A673 (cell line): ENCODE measurements around the gene TMEM167A. TPM values are rescaled to one million over a fixed set of nuclear protein-coding genes. Genes with fewer than 3 reads are reported as not detected.

ENCODE experiments used
- BruUV-seq: library from RNA; stranded (reverse); fragments of 400-500 nt; replicated peaks from 2 replicates; lab custom pipeline; 2021; lab: Mats Ljungman, UMichigan
- CTCF ChIA-PET: fragments of 300-600 bp; sonication (Branson Sonifier 250); formaldehyde crosslinking; loops from one replicate; lab custom pipeline; 2022; ENCODE audit warnings: antibody characterized with exemption; lab: Charles Lee
- POLR2A ChIA-PET: fragments of 300-600 bp; sonication (Branson Sonifier 250); formaldehyde crosslinking; loops from one replicate; lab custom pipeline; 2022; ENCODE audit warnings: antibody characterized with exemption; ENCODE audit not compliant: low non-redundant PET; lab: Charles Lee
- DNase-seq: peaks from one replicate; pipeline ENCODE4 v3.0.0-alpha.2; 2015; ENCODE audit warnings: low spot score
- H3K27ac ChIP-seq: fragments of 200-600 bp; sonication (generic); 2 replicates; pipeline ENCODE4 v1.5.1; 2016; ENCODE audit warnings: mixed run types, low read depth, mild to moderate bottlenecking, mixed read lengths, antibody characterized with exemption, low read length; ENCODE audit not compliant: poor library complexity, severe bottlenecking
- H3K27me3 ChIP-seq: fragments of 200-600 bp; sonication (generic); replicated peaks from 2 replicates; pipeline ENCODE4 v1.6.1; 2017; ENCODE audit warnings: mixed run types, low read depth, mild to moderate bottlenecking, mixed read lengths, antibody characterized with exemption, low read length; ENCODE audit not compliant: insufficient read depth, poor library complexity
- H3K36me3 ChIP-seq: fragments of 200-600 bp; sonication (generic); 2 replicates; pipeline ENCODE4 v1.6.1; 2016; ENCODE audit warnings: mixed run types, mild to moderate bottlenecking, mixed read lengths, antibody characterized with exemption, low read length; ENCODE audit not compliant: insufficient read depth, poor library complexity, severe bottlenecking
- H3K4me1 ChIP-seq: fragments of 200-600 bp; sonication (generic); 2 replicates; pipeline ENCODE4 v1.6.1; 2017; ENCODE audit warnings: mixed run types, mild to moderate bottlenecking, mixed read lengths, antibody characterized with exemption, low read length; ENCODE audit not compliant: insufficient read depth, poor library complexity, severe bottlenecking
- H3K4me3 ChIP-seq: fragments of 200-600 bp; sonication (generic); 2 replicates; pipeline ENCODE4 v1.5.1; 2016; ENCODE audit warnings: low read depth, mixed run types, mild to moderate bottlenecking, mixed read lengths, low read length; ENCODE audit not compliant: poor library complexity, severe bottlenecking
- H3K9me3 ChIP-seq: fragments of 200-600 bp; sonication (generic); 2 replicates; pipeline ENCODE4 v1.6.1; 2016; ENCODE audit warnings: mixed run types, low read depth, mild to moderate bottlenecking, mixed read lengths, antibody characterized with exemption, low read length; ENCODE audit not compliant: poor library complexity, severe bottlenecking
- EZH2 ChIP-seq: fragments of 200-600 bp; sonication (generic); IDR thresholded peaks from 2 replicates; pipeline ENCODE4 v1.6.1; 2017; ENCODE audit warnings: borderline replicate concordance, low read depth, mild to moderate bottlenecking, mixed read lengths, antibody characterized with exemption, low read length; ENCODE audit not compliant: poor library complexity, severe bottlenecking
- intact Hi-C: fragments of 100-400 bp; cut with micrococcal nuclease; formaldehyde crosslinking; loops from one replicate; pipeline ENCODE4 v1.10.0; 2022; ENCODE audit not compliant: unreplicated experiment
- total RNA-seq: library from RNA; stranded (reverse); gene quantifications from 2 replicates; pipeline ENCODE4 v1.2.3, GENCODE V29; 2021
- TF ChIP-seq, protein P1 (sequence below): fragments of 300-800, 200-600 bp; sonication (generic); conservative IDR thresholded peaks from 2 replicates; pipeline ENCODE4 v1.5.1; 2017; ENCODE audit warnings: low read depth, mild to moderate bottlenecking, antibody characterized with exemption, low read length, moderate library complexity, mixed read lengths

Gene TMEM167A
- total RNA-seq, 1 experiment from 2014 or later, result 90.5 TPM

- H3K27me3 ChIP-seq, result no peaks in the 10 kb centered on the region
- POLR2A ChIA-PET, result no interaction called here
- TF ChIP-seq, protein P1, sequence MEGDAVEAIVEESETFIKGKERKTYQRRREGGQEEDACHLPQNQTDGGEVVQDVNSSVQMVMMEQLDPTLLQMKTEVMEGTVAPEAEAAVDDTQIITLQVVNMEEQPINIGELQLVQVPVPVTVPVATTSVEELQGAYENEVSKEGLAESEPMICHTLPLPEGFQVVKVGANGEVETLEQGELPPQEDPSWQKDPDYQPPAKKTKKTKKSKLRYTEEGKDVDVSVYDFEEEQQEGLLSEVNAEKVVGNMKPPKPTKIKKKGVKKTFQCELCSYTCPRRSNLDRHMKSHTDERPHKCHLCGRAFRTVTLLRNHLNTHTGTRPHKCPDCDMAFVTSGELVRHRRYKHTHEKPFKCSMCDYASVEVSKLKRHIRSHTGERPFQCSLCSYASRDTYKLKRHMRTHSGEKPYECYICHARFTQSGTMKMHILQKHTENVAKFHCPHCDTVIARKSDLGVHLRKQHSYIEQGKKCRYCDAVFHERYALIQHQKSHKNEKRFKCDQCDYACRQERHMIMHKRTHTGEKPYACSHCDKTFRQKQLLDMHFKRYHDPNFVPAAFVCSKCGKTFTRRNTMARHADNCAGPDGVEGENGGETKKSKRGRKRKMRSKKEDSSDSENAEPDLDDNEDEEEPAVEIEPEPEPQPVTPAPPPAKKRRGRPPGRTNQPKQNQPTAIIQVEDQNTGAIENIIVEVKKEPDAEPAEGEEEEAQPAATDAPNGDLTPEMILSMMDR, result no peak
- TF ChIP-seq EZH2, result no peak
- DNase-seq, result no peak
- CTCF ChIA-PET, result no interaction called here
- no TSS peak for BruUV-seq
- intact Hi-C loops, result no loop called here
- no peaks in the 10 kb centered on the region for H3K36me3 ChIP-seq
- H3K9me3 ChIP-seq, result peaks cover 13% of the 10 kb centered on the region
- peaks cover 12% of the 10 kb centered on the region for H3K4me1 ChIP-seq
- no peak overlapping the region for H3K27ac ChIP-seq
- no peak overlapping the region for H3K4me3 ChIP-seq
Observed at GRCh38 chr5:83093692-83094091, 16.5 kb upstream of the TMEM167A start.

- CTCF ChIA-PET, result no interaction called here
- no peak for DNase-seq
- POLR2A ChIA-PET, result no interaction called here
- peaks cover 2% of the 10 kb centered on the region for H3K4me1 ChIP-seq
- intact Hi-C loops, result no loop called here
- no peaks in the 10 kb centered on the region for H3K36me3 ChIP-seq
- no TSS peak for BruUV-seq
- no peak overlapping the region for H3K4me3 ChIP-seq
- TF ChIP-seq, protein P1, result no peak
- TF ChIP-seq EZH2, result no peak
- peaks cover 13% of the 10 kb centered on the region for H3K9me3 ChIP-seq
- H3K27me3 ChIP-seq, result no peaks in the 10 kb centered on the region
- no peak overlapping the region for H3K27ac ChIP-seq
Observed at GRCh38 chr5:83092619-83093018, 15.4 kb upstream of the TMEM167A start.

DNA sequence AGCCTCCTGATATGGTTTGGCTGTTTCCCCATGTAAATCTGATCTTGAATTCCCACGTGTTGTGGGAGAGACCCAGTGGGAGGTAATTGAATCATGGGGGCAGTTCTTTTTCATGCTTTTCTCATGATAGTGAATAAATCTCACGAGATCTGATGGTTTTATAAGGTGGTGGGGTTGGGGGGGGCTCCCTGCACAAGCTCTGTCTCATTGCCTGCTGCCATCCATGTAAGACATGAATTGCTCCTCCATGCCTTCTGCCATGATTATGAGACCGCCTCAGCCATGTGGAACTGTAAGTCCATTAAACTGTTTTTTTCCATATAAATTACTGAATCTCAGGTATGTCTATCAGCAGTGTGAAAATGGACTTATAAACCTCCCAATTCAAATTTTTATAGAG lies 13.0 kb upstream of the TMEM167A start:
- ChIA-PET CTCF (no interaction called here), POLR2A (no interaction called here)
- peaks cover 13% of the 10 kb centered on the region for H3K9me3 ChIP-seq
- H3K27me3 ChIP-seq, result no peaks in the 10 kb centered on the region
- no peaks in the 10 kb centered on the region for H3K36me3 ChIP-seq
- no peak overlapping the region for H3K4me3 ChIP-seq
- H3K4me1 ChIP-seq, result no peaks in the 10 kb centered on the region
- DNase-seq, result no peak
- TF ChIP-seq, protein P1, result no peak
- TF ChIP-seq EZH2, result no peak
- H3K27ac ChIP-seq, result no peak overlapping the region
- BruUV-seq, result no TSS peak
- intact Hi-C loops, result no loop called here
